ENCODE results near the gene MRPL1.
"Not testable (repeated sequence)": the region's sequence is repeated elsewhere in the genome, so short reads cannot be mapped to it uniquely, and the experiment has no call there.

MRPL1 gene

GRCh38 chr4:77863341-77863740 lies 711 bp downstream of the MRPL1 start:
- H3K36me3 ChIP-seq (ENCODE audit: control insufficient read depth in 2 of 2, insufficient read depth in 1 of 2, low read length in 2 of 2); H3K9me3 ChIP-seq (ENCODE audit: control insufficient read depth, insufficient read depth, low read depth, low read length); H3K4me1 ChIP-seq (ENCODE audit: control insufficient read depth, insufficient read depth, low read length); POLR2A ChIA-PET; CTCF ChIA-PET: not testable (repeated sequence)
- TF ChIP-seq ZNF335 (tag by site-specific recombination; conservative IDR thresholded peaks at IDR 0.05) (peak; percentile 29; the same call in 1 of the 2 replicates), ZNF362 (tag by site-specific recombination; IDR thresholded peaks at IDR 0.05) (peak; percentile 70)
- Histone ChIP-seq H3K27ac (ENCODE audit: extremely low read depth, low read depth, low read length) (peak overlapping the region; percentile 70), H3K4me3 (ENCODE audit: low read depth, low read length) (peak overlapping the region; percentile 85)

- no peaks in the 10 kb centered on the region; the same call in 1 of the 2 replicates for H3K4me1 ChIP-seq (ENCODE audit: control insufficient read depth, insufficient read depth, low read length)
- H3K4me3 ChIP-seq (ENCODE audit: low read depth, low read length) = no peak overlapping the region
- TF ChIP-seq ZNF391 (tag by site-specific recombination; IDR thresholded peaks at IDR 0.05; ENCODE audit: borderline replicate concordance, low read depth) = no peak
- no peak for TF ChIP-seq ZNF324 (tag by site-specific recombination; IDR thresholded peaks at IDR 0.05)
- no peak for TF ChIP-seq ZNF623 (tag by site-specific recombination; IDR thresholded peaks at IDR 0.05)
- no peak for TF ChIP-seq ZNF26 (tag by site-specific recombination; IDR thresholded peaks at IDR 0.05)
- TF ChIP-seq KLF1 (tag by site-specific recombination; IDR thresholded peaks at IDR 0.05) = no peak
- TF ChIP-seq KLF16 (tag by site-specific recombination; IDR thresholded peaks at IDR 0.05) = no peak
- TF ChIP-seq ZNF112 (tag by site-specific recombination; IDR thresholded peaks at IDR 0.05) = no peak
- no peak for TF ChIP-seq ZFP3 (tag by site-specific recombination; IDR thresholded peaks at IDR 0.05; ENCODE audit: low read depth)
- TF ChIP-seq ZNF791 (tag by site-specific recombination; IDR thresholded peaks at IDR 0.05) = no peak
- TF ChIP-seq GLIS2 (tag by site-specific recombination; IDR thresholded peaks at IDR 0.05) = no peak
- no peak for TF ChIP-seq ZNF280D (tag by site-specific recombination; IDR thresholded peaks at IDR 0.05)
- no peak for TF ChIP-seq GLI2 (tag by site-specific recombination; IDR thresholded peaks at IDR 0.05; ENCODE audit: borderline replicate concordance, low read depth)
- no peak for TF ChIP-seq PRDM4 (tag by site-specific recombination; IDR thresholded peaks at IDR 0.05)
- TF ChIP-seq MYNN (tag by site-specific recombination; IDR thresholded peaks at IDR 0.05; ENCODE audit: borderline replicate concordance) = no peak
- TF ChIP-seq ATF2 (tag by site-specific recombination; IDR thresholded peaks at IDR 0.05; ENCODE audit: low read depth) = no peak
- no peak overlapping the region for H3K27ac ChIP-seq (ENCODE audit: extremely low read depth, low read depth, low read length)
- no peaks in the 10 kb centered on the region for H3K9me3 ChIP-seq (ENCODE audit: control insufficient read depth, insufficient read depth, low read depth, low read length)
- POLR2A ChIA-PET = no interaction called here
- CTCF ChIA-PET = no interaction called here
- H3K36me3 ChIP-seq (ENCODE audit: control insufficient read depth in 2 of 2, insufficient read depth in 1 of 2, low read length in 2 of 2) = peaks cover 5 to 8% of the 10 kb centered on the region in 2 experiments; a peak in 2 of 3 replicates
Observed at GRCh38 chr4:77865259-77865658, 2.6 kb downstream of the MRPL1 start.
